Sciatic nerve (tissue), 2 donors: ENCODE results near the gene EAF1. TPM values are rescaled to one million over a fixed set of nuclear protein-coding genes. Genes with fewer than 3 reads are reported as not detected.
"Not testable (repeated sequence)": the region's sequence is repeated elsewhere in the genome, so short reads cannot be mapped to it uniquely, and the experiment has no call there.

Experiments used
- ATAC-seq: fragments of 200-7000 bp; cut with Tn5 transposase; one replicate; pipeline ENCODE4 v1.9.1; 2020; ENCODE audit warnings: mild to moderate bottlenecking, moderate library complexity
- DNase-seq: peaks from one replicate; pipeline ENCODE4 v3.0.0-alpha.2; 2020; ENCODE audit warnings: low spot score
- intact Hi-C: fragments of 100-400 bp; cut with DNase I; formaldehyde crosslinking; loops from one replicate; pipeline ENCODE4 v1.14.2; 2022
- total RNA-seq: library from RNA; stranded (reverse); fragmentation: NEBNext Ultra II Directional; extraction: Animal tissue kit (Norgen Biotek cat#: 25700); gene quantifications from one replicate; pipeline ENCODE4 v1.2.1, GENCODE V29; 2021
- donor health status: DM: no; HTN: no; CAD: no.
- donor health status: DM: no; HTN: no; CAD: no.

The EAF1 gene
- 14.4 TPM for total RNA-seq

DNA sequence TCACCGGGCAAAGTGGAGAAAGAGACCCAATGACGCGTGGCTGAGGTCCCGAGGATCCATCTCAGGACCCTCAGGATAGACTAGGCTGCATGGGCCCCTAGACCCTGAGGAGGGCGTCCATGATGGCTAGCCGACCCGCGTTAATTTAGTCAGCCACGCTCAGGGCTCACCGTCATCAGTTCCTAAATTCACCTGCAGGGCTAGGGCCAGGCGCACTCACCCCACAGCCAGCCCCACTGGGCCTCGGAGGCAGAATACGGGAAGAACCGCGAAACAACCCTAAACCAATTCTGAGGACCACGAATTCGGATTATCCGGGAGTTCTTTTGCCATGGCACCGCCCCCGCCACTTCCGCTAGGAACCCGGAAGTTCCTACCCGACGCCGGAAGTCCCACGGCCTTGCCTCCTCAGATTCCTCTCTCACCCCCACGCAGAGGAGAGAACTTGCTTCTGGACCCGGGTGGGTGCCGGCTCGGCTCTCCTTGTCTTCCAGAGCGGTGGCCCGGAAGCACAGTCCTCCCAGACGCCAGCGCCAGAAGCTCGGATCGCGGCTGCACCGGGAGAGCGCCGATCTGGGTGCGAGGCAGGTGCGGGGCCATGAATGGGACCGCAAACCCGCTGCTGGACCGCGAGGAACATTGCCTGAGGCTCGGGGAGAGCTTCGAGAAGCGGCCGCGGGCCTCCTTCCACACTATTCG, at the start of gene EAF1, which contains the start of gene METTL6:
EAF1 (plus strand) TSS at position 417 of the 699 bp plus-strand sequence; CDS start at position 599, 182 bp downstream.
METTL6 (minus strand) TSS at position 363 of the 699 bp plus-strand sequence. CDS start 1,033 bp downstream, outside the sequence.
- DNase-seq, result peak; percentile 89
- intact Hi-C loops, result no loop called here
- ATAC-seq, result peak; percentile 97

GRCh38 chr3:15377961-15378791, 49.2 kb upstream of the EAF1 start:
- peak; percentile 97 for ATAC-seq
- intact Hi-C loops, result no loop called here
- DNase-seq, result peak; percentile 97

DNA sequence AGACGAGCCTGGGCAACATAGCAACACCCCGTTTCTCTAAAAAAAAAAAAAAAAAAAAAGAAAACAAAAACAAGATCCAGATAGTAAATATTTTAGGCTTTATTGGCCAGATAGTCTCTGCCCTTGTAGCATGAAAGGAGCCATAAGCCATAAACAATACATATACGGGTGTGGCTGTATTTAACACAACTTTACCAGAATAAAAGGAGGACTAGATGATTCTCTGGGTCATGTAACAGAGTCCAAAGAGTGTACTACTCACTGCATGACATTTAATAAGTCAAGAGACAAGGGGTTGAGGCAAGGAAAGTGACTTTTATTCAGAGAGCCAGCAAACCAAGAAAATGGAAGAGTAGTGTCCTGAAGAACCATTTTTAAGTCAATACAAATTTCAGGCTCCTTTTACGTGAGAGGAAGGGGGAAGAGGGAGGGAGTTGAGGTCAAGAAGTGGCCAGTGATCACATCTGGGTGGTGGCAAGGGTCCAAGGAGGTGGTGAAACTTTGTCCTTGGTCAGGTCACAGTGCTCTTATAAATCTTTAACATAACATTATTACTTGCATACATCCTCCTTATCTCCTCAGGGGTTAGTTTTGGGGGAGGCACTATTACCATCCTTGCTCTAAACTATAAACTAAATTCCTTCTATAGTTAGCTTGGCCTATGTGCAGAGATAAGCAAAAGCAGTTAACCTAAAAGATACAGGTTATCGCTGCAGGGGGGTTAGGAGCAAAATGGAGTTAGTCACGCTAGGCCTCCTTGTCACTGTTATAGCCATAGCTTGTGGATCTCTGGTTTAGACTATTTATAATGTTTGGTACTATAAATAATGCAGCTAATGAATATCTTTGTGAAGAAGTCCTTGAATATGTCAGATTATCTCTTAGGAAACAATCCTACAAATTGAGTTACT, 46.2 kb upstream of the EAF1 start:
- no peak for ATAC-seq
- intact Hi-C loops, result loop anchor here (2.0 kb wide), 1 partner anchor 114 kb away; no protein-coding TSS in a partner anchor
- no peak for DNase-seq

DNA sequence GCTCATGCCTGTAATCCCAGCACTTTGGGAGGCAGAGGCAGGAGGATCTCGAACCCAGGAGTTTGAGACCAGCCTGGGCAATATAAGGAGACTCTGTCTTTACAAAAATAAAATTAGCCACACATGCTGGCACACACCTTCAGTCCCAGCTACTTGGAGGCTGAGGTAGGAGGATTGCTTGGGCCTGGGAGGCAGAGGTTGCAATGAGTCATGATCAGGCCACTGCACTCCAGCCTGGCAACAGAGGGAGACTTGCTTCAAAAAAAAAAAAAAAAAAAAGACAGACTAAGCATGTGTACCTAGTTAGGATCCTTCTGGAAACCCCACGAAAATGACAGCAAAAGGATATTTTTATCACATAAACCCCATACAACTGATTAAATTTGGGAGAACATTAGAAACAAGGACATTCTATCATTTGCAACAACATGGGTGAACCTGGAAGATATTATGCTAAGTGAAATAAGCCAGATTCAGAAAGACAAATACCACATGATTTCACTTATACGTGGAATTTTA, 44.9 kb upstream of the EAF1 start:
- DNase-seq (no peak), ATAC-seq (no peak)
- intact Hi-C loops, result no loop called here

- DNase-seq, result no peak
- no peak for ATAC-seq
- intact Hi-C loops, result no loop called here
Observed at GRCh38 chr3:15384510-15385237, 42.7 kb upstream of the EAF1 start.

DNA sequence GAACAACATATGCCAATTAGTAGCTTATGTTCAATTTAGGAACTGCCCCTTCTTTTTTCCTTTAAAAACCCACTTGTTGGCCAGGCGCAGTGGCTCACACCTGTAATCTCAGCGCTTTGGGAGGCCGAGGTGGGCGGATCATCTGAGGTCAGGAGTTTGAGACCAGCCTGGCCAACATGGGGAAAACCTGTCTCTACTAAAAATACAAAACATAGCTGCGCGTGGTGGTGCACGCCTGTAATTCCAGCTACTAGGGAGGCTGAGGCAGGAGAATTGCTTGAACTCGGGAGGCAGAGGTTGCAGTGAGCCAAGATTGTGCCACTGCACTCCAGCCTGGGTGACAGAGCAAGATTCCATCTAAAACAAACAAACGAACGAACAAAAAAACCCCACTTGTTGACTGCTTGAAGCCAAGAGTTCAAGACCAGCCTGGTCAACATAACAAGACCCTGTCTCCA, 42.1 kb upstream of the EAF1 start:
- DNase-seq, ATAC-seq, intact Hi-C loops: not testable (repeated sequence)

DNA sequence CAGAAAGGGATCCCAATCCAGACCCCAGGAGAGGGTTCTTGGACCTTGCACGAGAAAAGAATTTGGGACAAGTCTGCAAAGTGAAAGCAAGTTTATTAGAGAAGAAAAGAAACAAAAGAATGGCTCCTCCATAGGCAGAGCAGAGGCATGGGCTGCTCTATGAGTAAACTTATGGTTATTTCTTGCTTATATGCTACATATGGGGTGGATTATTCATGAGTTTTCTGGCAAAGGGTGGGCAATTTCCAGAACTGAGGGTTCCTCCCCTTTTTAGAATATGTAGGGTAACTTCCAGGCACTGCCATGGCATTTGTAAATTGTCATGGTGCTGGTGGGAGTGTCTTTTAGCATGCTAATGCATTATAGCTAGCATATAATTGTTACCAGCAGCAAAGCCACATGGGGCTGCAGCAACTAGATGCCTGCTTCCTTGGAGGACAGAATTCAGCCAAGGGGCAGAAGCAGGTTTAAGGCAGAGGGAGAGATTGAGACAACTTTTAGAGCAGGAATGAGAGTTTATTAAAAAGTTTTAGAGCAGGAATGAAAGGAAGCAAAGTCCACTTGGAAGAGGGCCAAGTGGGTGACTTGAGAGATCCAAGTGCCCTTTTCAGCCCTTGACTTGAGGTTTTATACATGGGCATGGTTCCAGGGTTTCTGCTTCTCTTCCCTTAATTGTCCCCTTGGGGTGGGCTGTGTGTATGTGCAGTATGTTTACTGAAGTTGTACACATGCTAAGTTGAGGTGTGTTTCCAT, 41.3 kb upstream of the EAF1 start:
- DNase-seq, result no peak
- no peak for ATAC-seq
- intact Hi-C loops, result no loop called here

GRCh38 chr3:15386654-15386955, 40.8 kb upstream of the EAF1 start:
- ATAC-seq, intact Hi-C loops, DNase-seq: not testable (repeated sequence)

GRCh38 chr3:15387171-15387581, 40.2 kb upstream of the EAF1 start:
- intact Hi-C loops, result no loop called here
- DNase-seq (no peak), ATAC-seq (no peak)

DNA sequence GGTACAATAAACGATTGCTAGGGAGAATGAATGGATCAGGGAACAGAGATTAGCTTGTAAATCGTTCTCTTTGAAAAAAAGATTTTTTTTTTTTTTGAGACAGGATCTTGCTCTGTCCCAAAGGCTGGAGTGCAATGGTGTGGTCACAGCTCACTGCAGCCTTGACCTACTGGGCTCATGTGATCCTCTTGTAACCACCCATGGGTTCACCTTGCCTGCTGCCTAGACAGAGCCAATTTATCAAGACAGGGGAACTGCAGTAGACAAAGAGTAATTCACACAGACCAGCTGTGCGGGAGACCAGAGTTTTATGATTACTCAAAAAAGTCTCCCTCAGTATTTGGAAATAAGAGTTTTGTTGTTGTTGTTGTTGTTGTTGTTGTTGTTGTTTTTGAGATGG, 39.7 kb upstream of the EAF1 start:
- ATAC-seq (no peak), DNase-seq (no peak)
- intact Hi-C loops, result no loop called here

DNA sequence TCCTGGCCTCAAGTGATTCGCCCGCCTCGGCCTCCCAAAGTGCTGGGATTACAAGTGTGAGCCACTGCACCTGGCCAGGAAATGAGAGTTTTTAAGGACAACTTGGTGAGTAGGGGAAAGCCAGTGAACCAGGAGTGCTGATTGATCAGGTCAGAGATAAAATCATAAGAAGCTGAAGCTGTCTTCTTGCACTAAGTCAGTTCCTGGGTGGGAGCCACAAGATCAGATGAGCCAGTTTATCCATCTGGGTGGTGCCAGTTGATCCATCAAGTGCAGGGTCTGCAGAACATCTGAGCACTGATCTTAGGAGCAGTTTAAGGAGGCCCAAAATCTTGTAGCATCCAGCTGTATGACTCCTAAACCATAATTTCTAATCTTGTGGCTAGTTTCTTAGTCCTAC, 39.1 kb upstream of the EAF1 start:
- ATAC-seq, intact Hi-C loops, DNase-seq: not testable (repeated sequence)

DNA sequence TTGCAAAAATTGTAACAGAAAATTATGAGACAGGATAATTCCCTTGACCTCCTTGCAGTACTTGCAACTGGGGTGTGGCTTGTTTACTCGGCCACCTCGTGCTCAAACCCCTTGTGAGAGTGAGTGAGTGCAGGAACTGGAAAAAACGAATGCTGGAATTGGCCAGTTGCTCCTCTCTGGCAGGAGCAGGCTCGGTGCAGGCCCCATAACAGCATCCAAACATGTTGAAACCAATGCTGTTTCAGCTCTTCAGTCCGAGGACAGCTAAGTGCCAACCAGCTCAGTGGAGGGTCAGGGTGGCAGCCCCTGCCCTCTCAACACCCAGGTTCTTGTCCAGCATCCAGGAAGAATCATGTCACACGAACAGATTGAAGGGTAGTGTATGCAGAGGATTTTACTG, 36.9 kb upstream of the EAF1 start:
- intact Hi-C loops, result no loop called here
- DNase-seq (no peak), ATAC-seq (peak; percentile 80)

DNA sequence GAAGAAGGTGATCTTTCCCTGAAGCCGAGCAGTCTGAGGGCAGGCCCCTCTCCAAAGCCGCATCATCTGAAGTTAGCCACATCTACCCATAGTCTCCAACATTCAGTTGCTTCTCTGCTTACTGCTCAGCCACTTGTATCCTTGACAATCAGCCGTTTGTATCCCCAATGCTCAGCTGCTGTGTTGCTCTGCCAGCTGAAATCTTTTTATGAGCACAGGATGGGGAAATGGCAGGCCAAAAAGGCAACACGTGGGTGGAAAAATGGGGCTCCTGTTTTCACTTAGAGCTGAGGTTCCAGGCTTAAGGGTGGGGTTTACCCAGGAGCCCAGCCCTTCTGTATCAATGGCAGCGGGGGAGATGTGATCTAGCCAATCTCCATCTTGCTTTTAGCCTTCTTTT, 36.4 kb upstream of the EAF1 start:
- DNase-seq (no peak), ATAC-seq (peak; percentile 76)
- intact Hi-C loops, result no loop called here

DNA sequence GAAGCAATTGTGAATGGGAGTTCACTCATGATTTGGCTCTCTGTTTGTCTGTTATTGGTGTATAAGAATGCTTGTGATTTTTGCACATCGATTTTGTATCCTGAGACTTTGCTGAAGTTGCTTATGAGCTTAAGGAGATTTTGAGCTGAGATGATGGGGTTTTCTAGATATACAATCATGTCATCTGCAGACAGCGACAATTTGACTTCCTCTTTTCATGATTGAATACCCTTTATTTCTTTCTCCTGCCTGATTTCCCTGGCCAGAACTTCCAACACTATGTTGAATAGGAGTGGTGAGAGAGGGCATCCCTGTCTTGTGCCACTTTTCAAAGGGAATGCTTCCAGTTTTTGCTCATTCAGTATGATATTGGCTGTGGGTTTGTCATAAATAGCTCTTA, 34.1 kb upstream of the EAF1 start:
- DNase-seq, ATAC-seq, intact Hi-C loops: not testable (repeated sequence)

GRCh38 chr3:15398731-15399133, 28.7 kb upstream of the EAF1 start:
- ATAC-seq, intact Hi-C loops, DNase-seq: not testable (repeated sequence)

DNA sequence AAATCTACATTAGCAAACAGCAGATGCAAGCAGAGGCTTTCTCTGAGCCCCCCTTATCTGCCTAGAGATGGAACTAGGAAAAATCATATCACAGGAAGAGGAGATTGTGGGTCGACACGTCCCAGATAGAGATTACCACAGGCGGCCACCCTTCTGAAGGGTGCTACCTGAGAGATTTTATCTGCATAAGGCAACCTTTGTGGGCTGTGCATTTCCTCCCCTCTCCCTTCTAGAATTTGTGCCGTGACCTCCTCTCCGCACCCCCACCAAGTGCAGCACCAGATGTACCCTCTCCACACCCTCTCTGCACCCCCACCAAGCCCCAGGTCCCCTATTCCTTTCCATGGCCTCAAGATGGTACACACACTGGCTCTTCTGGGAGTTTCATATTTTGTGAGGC, 27.4 kb upstream of the EAF1 start:
- DNase-seq (no peak), ATAC-seq (no peak)
- intact Hi-C loops, result no loop called here

DNA sequence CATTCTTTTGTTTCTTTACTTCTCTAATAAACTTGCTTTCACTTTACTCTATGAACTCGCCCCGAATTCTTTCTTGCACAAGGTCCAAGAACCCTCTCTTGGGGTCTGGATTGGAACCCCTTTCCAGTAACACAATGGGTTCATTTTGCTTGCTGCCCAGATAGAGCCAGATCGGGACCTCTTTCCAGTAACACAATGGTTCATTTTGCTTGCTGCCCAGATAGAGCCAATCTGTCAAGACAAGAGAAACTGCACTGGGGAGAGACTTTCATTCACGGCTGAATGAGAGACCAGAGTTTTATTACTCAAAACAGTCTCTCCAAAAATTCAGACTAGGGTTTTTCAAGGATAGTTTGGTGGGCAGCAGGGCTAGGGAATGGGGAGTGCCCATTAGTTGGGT, 25.5 kb upstream of the EAF1 start:
- no peak for ATAC-seq
- no peak for DNase-seq
- intact Hi-C loops, result no loop called here

DNA sequence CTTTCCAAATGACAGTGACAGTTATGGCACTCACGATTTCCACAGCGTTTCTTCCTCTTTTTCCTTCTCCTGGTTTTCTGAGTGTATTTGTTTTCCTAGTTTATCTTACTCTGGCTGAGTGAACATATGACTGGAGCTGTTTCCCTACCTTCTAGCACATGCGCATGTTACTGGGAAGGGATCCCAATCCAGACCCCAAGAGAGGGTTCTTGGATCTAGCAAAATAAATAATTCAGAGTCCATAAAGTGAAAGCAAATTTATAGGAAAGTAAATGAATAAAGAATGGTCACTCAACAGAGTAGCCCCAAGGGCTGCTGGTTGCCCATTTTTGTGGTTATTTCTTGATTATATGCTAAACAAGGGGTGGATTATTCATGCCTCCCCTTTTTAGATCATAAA, 23.9 kb upstream of the EAF1 start:
- intact Hi-C loops, result no loop called here
- DNase-seq, result no peak
- ATAC-seq, result peak; percentile 40
